Activated B cell treated with CpG ODN at 0.5 μM for 24 hours (primary cell): ENCODE measurements around the gene DRD5. TPM values are rescaled to one million over a fixed set of nuclear protein-coding genes. Genes with fewer than 3 reads are reported as not detected.
"Not testable (repeated sequence)": the region's sequence is repeated elsewhere in the genome, so short reads cannot be mapped to it uniquely, and the experiment has no call there.

Source experiments
- ATAC-seq: fragments of 200-7000 bp; cut with Tn5 transposase; one replicate; pipeline ENCODE4 v1.10.0; 2021; ENCODE audit warnings: low read depth, mild to moderate bottlenecking, moderate library complexity
- CTCF ChIA-PET: fragments of 350-600 bp; sonication (Branson Sonifier 250); formaldehyde crosslinking; loops from one replicate; lab custom pipeline; 2021; ENCODE audit warnings: antibody characterized with exemption; lab: Charles Lee
- POLR2A ChIA-PET: fragments of 350-600 bp; sonication (Branson Sonifier 250); formaldehyde crosslinking; loops from one replicate; lab custom pipeline; 2021; ENCODE audit warnings: antibody characterized with exemption; lab: Charles Lee
- DNase-seq: peaks from one replicate; pipeline ENCODE4 v3.0.0; 2022
- H3K27ac Mint-ChIP-seq: one replicate; pipeline ENCODE4 v1.8.0; 2020; ENCODE audit warnings: mixed read lengths
- H3K27me3 Mint-ChIP-seq: one replicate; pipeline ENCODE4 v1.8.0; 2021; ENCODE audit warnings: mixed read lengths
- H3K36me3 Mint-ChIP-seq: one replicate; pipeline ENCODE4 v1.8.0; 2021; ENCODE audit warnings: low read depth, mixed read lengths
- H3K4me1 Mint-ChIP-seq: one replicate; pipeline ENCODE4 v1.8.0; 2021; ENCODE audit warnings: mixed read lengths
- H3K4me3 Mint-ChIP-seq: one replicate; pipeline ENCODE4 v1.8.0; 2020; ENCODE audit warnings: mild to moderate bottlenecking, mixed read lengths
- H3K9me3 Mint-ChIP-seq: one replicate; pipeline ENCODE4 v1.8.0; 2020; ENCODE audit warnings: mixed read lengths
- intact Hi-C: fragments of 100-400 bp; cut with micrococcal nuclease; formaldehyde crosslinking; loops from one replicate; pipeline ENCODE4 v1.15.1; 2024
- total RNA-seq: library from RNA; stranded (reverse); gene quantifications from 2 replicates; pipeline ENCODE4 v1.2.3, GENCODE V29; 2022
- TF ChIP-seq, protein P1 (sequence below): fragments of 200-600 bp; IDR thresholded peaks from one replicate; pipeline ENCODE4 v1.8.0; 2022; ENCODE audit warnings: antibody characterized with exemption, mild to moderate bottlenecking

The DRD5 gene
- total RNA-seq, 1 donor from 2014 or later = not detected

DNA sequence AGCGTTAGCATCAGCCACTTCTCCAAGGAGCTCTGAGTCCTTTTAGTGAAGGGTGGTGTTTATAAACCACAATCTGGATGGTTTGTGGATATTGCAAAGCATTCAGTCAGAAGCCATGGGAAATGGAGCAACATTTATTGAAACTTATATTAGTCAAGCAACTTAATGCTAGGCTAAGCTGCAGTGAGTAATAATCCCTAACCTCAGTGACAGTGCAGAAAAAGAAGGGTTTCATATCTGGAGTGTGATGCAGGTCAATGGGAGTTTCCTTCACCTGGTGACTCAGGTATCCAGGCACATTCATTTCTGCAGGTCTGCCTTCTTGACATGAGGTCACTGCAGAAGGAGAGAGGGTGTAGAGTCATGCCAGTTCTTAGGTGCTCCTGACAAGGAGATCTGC lies 10.4 kb upstream of the DRD5 start:
- ChIA-PET POLR2A (no interaction called here), CTCF (interaction anchor here (0.6 kb wide), 1 partner anchor 200 kb away, joined by 3 read pairs; no protein-coding TSS in a partner anchor)
- DNase-seq (no peak), ATAC-seq (no peak)
- no peaks in the 10 kb centered on the region for H3K9me3 Mint-ChIP-seq
- intact Hi-C loops = no loop called here
- H3K4me3 Mint-ChIP-seq = no peak overlapping the region
- no peaks in the 10 kb centered on the region for H3K4me1 Mint-ChIP-seq
- no peak overlapping the region for H3K27ac Mint-ChIP-seq
- peaks cover 13% of the 10 kb centered on the region for H3K27me3 Mint-ChIP-seq
- H3K36me3 Mint-ChIP-seq = no peaks in the 10 kb centered on the region
- TF ChIP-seq, protein P1, sequence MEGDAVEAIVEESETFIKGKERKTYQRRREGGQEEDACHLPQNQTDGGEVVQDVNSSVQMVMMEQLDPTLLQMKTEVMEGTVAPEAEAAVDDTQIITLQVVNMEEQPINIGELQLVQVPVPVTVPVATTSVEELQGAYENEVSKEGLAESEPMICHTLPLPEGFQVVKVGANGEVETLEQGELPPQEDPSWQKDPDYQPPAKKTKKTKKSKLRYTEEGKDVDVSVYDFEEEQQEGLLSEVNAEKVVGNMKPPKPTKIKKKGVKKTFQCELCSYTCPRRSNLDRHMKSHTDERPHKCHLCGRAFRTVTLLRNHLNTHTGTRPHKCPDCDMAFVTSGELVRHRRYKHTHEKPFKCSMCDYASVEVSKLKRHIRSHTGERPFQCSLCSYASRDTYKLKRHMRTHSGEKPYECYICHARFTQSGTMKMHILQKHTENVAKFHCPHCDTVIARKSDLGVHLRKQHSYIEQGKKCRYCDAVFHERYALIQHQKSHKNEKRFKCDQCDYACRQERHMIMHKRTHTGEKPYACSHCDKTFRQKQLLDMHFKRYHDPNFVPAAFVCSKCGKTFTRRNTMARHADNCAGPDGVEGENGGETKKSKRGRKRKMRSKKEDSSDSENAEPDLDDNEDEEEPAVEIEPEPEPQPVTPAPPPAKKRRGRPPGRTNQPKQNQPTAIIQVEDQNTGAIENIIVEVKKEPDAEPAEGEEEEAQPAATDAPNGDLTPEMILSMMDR = no peak

DNA sequence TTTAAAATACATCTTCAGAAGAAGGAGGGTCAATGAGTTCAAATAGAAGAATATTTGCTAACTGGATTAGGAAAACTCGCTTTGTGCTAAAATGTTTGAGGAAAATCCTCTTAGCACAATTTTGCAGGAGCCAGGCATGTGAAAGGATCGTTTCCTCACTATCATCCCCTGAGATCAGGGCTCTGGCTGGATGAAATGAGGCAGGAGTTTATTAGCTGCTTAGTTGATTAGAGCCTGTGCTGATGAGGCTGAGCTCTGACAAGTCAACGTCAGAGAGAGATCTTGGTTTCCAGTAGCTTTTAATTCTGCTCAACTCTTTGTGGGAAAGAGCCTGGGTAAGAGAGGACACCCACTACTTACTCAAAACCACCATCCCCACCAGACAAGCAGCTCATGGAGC lies 8.0 kb upstream of the DRD5 start:
- POLR2A ChIA-PET = no interaction called here

DNA sequence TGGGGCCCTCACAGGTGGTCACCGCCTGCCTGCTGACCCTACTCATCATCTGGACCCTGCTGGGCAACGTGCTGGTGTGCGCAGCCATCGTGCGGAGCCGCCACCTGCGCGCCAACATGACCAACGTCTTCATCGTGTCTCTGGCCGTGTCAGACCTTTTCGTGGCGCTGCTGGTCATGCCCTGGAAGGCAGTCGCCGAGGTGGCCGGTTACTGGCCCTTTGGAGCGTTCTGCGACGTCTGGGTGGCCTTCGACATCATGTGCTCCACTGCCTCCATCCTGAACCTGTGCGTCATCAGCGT lies 652 bp downstream of the DRD5 start:
- intact Hi-C loops = no loop called here
- H3K27ac Mint-ChIP-seq = no peak overlapping the region
- ATAC-seq = no peak
- ChIA-PET POLR2A (no interaction called here), CTCF (no interaction called here)
- peaks cover 43% of the 10 kb centered on the region for H3K27me3 Mint-ChIP-seq
- no peaks in the 10 kb centered on the region for H3K4me1 Mint-ChIP-seq
- H3K36me3 Mint-ChIP-seq = no peaks in the 10 kb centered on the region
- TF ChIP-seq, protein P1 = no peak
- H3K4me3 Mint-ChIP-seq = no peak overlapping the region
- H3K9me3 Mint-ChIP-seq = no peaks in the 10 kb centered on the region
- DNase-seq = no peak

More for the DNA sequence above, 8.0 kb upstream of the DRD5 start:
- DNase-seq (no peak), ATAC-seq (no peak)
- Mint-ChIP-seq H3K9me3 (no peaks in the 10 kb centered on the region), H3K4me3 (no peak overlapping the region), H3K4me1 (no peaks in the 10 kb centered on the region), H3K27me3 (peaks cover 20% of the 10 kb centered on the region), H3K36me3 (no peaks in the 10 kb centered on the region), H3K27ac (no peak overlapping the region)
- intact Hi-C loops = no loop called here
- CTCF ChIA-PET = no interaction called here
- TF ChIP-seq, protein P1 = no peak

DNA sequence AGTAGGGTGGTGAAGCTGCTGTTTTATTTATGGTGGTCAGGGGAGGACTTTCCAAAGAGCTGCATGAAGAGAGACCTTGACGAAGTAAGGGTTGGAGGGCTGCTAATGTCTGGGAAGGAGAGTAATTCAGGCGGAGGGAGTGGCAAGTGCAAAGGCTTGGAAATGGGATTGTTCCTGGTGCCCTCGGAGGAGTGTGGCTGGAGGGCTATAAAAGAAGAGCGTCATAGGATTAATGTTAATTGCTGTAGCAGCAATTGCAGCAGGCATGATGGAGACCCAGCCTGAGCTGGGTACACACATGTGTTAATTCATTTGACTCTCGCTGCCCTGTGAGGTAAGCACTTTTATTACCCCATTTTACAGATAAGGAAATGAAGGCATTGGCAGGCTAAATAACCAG lies 4.5 kb downstream of the DRD5 start:
- H3K27ac Mint-ChIP-seq, H3K36me3 Mint-ChIP-seq, intact Hi-C loops, CTCF ChIA-PET, H3K4me3 Mint-ChIP-seq, DNase-seq, H3K4me1 Mint-ChIP-seq, POLR2A ChIA-PET, H3K9me3 Mint-ChIP-seq, ATAC-seq: not testable (repeated sequence)
- peaks cover 28% of the 10 kb centered on the region for H3K27me3 Mint-ChIP-seq

DNA sequence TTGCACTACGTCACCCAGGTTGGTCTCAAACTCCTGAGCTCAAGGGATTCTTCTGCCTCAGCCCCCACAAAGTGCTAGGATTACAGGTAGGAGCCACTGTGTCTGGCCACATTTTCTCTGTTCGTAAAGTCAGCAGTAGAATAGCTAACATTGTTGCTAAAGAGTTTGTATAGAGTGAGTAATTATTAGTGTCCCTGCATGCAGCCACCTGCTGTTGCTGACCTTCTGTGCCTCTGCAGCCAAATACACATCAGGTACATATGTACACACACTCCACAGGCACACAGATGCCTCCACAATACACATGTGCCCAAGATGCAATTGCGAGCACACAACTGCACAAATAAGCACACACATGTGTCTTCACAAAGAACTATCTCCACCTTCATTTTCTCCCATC lies 10.9 kb downstream of the DRD5 start:
- no peak overlapping the region for H3K4me3 Mint-ChIP-seq

DNA sequence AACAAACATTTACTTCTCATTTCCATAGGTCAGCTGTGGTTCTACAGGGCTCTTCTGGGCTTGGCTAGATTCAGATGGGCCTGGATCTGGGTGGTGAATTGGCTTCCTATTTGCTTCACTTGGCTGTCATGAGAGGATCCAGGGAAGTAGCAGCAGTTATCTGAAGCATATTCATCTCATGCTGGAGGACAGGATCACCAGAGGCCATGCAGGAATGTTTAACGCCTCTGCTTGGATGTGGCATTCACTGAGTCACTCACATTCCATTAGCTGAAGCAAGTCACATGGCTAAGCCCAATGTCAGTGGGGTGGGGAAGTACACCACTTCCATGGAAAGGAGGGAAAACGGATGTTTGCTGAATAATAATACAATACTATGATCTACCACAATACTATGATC lies 15.2 kb downstream of the DRD5 start:
- H3K4me1 Mint-ChIP-seq, ATAC-seq, H3K36me3 Mint-ChIP-seq, CTCF ChIA-PET, H3K9me3 Mint-ChIP-seq, POLR2A ChIA-PET, H3K27ac Mint-ChIP-seq, intact Hi-C loops, H3K4me3 Mint-ChIP-seq, DNase-seq: not testable (repeated sequence)
- H3K27me3 Mint-ChIP-seq = peaks cover 13% of the 10 kb centered on the region

More for the DNA sequence above, 10.9 kb downstream of the DRD5 start:
- ChIA-PET CTCF (no interaction called here), POLR2A (no interaction called here)
- intact Hi-C loops = no loop called here
- no peaks in the 10 kb centered on the region for H3K36me3 Mint-ChIP-seq
- peaks cover 4% of the 10 kb centered on the region for H3K9me3 Mint-ChIP-seq
- TF ChIP-seq, protein P1 = no peak
- H3K4me1 Mint-ChIP-seq = no peaks in the 10 kb centered on the region
- ATAC-seq (no peak), DNase-seq (no peak)
- H3K27ac Mint-ChIP-seq = no peak overlapping the region
- peaks cover 17% of the 10 kb centered on the region for H3K27me3 Mint-ChIP-seq
